HepG2 (cell line): Measurements from ENCODE around the gene EYA2.

Experiments
- POLR2A ChIP-seq, 2 experiments: IDR thresholded peaks; 2 replicates each; pipeline ENCODE4 v1.6.1; 2011; ENCODE audit warnings: low read depth in 2 of 2, low read length in 2 of 2, mild to moderate bottlenecking in 1 of 2, moderate library complexity in 1 of 2; ENCODE audit not compliant: insufficient read depth in 1 of 2
- REL ChIP-seq: sonication (generic); formaldehyde crosslinking; conservative IDR thresholded peaks from 2 replicates; pipeline ENCODE4 v1.8.0; 2022; ENCODE audit warnings: mild to moderate bottlenecking, missing genetic modification reagents, moderate library complexity
- TCF7 ChIP-seq: sonication (generic); IDR thresholded peaks from 2 replicates; pipeline ENCODE4 v1.6.1; 2016; ENCODE audit warnings: antibody characterized with exemption, low read depth
- ZNF121 ChIP-seq: sonication (generic); formaldehyde crosslinking; IDR thresholded peaks from 2 replicates; pipeline ENCODE4 v1.5.0; 2020; ENCODE audit warnings: mild to moderate bottlenecking, missing genetic modification reagents
- TF ChIP-seq, protein P1 (sequence below): sonication (generic); formaldehyde crosslinking; IDR thresholded peaks from 2 replicates; pipeline ENCODE4 v1.8.0; 2022; ENCODE audit warnings: mild to moderate bottlenecking, missing genetic modification reagents
- TF ChIP-seq, protein P2 (sequence below), 2 experiments: sonication (generic) in 1 of 2; formaldehyde crosslinking in 1 of 2; IDR thresholded peaks; 2 replicates each; pipeline versions ENCODE4 v1.5.1 to v1.6.1; 2011 to 2020; ENCODE audit warnings: borderline replicate concordance in 1 of 2, low read depth in 1 of 2, low read length in 1 of 2, mild to moderate bottlenecking in 1 of 2, missing genetic modification reagents in 1 of 2, moderate library complexity in 1 of 2

GRCh38 chr20:47216819-47217410 lies 322.3 kb downstream of the EYA2 start:
- TF ChIP-seq POLR2A (IDR thresholded peaks at IDR 0.05; ENCODE audit: insufficient read depth in 1 of 2, low read depth in 2 of 2, low read length in 2 of 2) (no peak), ZNF121 (CRISPR knock-in tag) (no peak), REL (no peak), TCF7 (no peak)
- TF ChIP-seq, protein P1, sequence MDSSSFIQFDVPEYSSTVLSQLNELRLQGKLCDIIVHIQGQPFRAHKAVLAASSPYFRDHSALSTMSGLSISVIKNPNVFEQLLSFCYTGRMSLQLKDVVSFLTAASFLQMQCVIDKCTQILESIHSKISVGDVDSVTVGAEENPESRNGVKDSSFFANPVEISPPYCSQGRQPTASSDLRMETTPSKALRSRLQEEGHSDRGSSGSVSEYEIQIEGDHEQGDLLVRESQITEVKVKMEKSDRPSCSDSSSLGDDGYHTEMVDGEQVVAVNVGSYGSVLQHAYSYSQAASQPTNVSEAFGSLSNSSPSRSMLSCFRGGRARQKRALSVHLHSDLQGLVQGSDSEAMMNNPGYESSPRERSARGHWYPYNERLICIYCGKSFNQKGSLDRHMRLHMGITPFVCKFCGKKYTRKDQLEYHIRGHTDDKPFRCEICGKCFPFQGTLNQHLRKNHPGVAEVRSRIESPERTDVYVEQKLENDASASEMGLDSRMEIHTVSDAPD (CRISPR knock-in tag) = no peak
- TF ChIP-seq, protein P2, sequence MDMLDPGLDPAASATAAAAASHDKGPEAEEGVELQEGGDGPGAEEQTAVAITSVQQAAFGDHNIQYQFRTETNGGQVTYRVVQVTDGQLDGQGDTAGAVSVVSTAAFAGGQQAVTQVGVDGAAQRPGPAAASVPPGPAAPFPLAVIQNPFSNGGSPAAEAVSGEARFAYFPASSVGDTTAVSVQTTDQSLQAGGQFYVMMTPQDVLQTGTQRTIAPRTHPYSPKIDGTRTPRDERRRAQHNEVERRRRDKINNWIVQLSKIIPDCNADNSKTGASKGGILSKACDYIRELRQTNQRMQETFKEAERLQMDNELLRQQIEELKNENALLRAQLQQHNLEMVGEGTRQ (IDR thresholded peaks at IDR 0.05; ENCODE audit: low read depth, low read length) = no peak
- TF ChIP-seq, protein P2 (CRISPR knock-in tag; IDR thresholded peaks at IDR 0.05; ENCODE audit: borderline replicate concordance) = no peak
